Measurements from ENCODE around the gene ZFP2.
A peak's percentile ranks its signal among the peaks of the same experiment; 100 is the strongest.
"Not testable (repeated sequence)": the region's sequence is repeated elsewhere in the genome, so short reads cannot be mapped to it uniquely, and the experiment has no call there.

The ZFP2 gene

DNA sequence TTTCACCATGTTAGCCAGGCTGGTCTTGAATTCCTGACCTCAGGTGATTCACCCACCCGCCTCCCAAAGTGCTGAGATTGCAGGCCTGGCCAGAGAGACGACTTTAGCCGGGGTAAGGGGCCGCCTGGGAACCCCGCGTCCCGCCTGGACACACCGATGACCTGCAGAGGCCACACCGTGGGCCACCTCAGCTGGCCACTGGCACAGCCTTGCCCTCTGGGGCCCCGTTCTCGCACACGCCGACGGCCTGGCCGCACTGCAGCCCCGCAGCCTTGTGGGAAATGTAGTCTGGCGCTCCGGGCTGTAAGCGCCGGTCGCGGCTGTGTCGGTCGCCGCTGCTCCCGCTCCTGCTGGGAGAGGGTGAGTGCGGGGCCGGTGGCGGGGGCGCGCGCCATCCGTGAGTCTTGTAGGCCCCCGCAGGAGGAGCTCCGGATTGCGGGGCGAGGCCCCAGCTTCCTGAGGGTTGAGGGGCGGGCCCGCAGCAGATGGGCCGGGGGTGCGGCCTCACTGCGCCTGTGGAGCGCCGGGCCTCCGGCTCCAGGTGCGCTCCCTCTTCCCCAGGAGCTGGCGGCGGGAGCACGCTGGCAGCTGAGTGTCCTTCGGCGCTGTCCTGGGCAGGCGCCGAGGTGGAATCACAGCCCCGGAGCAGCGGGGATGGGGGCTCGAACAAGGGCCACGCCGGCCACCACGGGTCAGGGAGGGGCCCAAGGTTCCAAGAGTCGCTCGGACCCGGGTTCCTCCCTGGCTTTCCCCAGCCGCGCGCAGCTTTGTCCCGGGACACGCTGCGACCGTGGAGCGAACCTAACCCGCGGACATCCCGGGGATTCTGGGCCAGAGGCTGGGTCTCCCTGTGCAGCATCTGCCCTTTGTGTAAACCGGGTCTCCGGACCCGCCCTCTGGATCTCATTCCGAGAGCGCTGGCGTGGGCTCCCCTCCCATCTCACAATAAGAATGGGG is at the start of gene ZFP2:
Gene ZFP2, plus strand, starts transcription at position 299 of the 957 bp plus-strand sequence. CDS start 35,401 bp downstream, outside the sequence.
- peak; percentile 13 for DNase-seq

DNA sequence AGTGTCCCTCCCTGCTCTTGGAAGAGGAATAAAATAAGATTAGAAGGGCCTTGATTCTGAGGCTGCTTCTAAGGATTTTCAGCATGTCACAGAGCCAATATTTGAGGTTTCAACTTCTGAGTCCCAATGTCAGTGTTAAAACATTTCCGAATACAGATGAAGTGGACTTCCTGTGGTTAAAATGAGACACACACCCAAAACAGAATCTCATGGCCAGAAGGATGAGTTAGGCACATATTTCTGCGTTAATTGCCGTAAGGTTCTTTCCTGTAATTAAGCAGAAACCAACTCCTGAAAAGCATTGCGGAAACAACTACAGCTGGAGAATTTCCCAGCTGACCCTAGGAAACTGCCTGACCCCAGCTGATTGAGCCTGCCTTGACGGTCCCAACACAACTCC is 46.4 kb upstream of the ZFP2 start:
- DNase-seq, result no peak

DNA sequence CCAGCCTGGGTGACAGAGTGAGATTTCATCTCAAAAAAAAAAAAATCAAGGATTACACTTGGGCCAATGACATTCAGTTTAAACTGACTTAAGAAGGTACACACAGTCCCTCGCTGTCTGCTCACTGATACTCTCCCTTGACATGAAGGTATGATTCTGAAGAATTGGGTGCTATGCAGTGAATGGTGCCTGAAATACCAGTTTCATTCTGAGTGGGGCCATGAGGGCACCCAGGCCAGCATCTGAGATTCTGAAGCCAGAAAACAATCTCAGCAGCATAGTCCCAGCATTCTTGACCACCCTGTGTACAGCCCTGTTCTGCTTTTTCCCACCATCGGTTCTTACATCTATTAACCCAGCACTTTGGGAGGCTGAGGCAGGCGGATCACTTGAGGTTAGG is 43.8 kb upstream of the ZFP2 start:
- DNase-seq, result no peak

DNA sequence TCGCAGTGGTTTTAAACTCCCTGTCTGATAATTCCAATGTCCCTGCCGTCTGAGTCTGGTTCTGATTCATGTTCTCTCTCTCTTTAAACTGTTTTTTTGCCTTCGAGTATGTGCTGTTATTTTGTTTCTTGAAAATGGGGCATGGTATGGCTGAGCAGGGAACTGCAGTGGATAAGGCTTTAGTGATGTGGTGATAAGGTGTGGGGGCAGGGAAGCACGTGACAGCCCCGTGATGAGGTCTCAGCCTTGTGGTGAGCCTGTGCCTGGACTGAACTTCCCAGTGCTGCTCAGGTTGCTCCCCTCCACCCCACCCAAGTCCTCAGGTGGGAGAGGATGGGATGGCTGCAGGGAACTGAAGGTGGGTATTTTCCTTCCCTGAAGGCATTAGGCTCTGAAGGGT is 41.4 kb upstream of the ZFP2 start:
- DNase-seq, result no peak

DNA sequence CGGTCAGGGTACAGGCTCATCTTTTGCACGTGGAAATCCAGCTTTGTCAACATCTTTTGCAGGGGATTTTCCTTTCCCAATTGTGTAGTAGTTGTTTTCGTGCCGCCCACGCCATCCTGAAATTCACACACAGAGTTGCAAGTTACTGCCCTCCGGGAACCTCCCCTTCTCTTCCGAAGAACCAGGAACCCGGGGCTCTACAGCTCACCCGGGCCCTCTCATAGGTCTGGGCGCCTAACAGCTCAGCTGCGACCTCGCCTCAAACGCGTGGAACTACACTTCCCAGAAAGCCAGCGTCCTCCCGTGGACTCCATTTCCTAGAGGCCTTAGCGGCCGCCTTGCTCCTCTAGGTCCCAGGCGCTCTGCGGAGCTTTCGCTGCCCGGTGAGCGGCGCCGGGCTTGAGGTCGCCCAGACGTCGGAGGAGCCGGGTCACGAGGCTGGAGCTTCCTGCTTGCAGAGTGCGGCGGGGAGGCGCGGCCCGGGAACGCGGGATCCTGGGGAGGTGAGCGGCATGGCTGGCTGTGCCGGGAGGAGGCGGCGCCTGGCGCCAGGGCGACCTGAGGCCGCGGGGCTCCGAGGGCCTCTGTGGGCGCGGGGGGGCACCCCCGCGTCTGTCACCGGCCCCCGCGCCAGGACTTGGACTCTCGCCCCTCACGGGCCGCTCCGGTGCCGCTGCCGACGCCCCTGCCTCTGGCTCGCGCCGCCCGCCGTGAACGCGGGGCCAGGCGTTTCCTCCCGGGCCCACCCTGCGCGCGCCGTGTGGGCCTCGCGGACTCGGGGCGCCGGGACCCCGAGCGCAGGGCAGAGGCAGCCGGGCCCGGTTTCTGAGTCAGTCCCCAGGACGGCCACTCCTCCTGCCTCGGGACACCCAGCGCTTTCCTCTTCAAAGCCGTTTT is 35.8 kb upstream of the ZFP2 start, which contains the start of gene ZNF354B:
Gene ZNF354B, plus strand, starts transcription at position 329 of the 897 bp plus-strand sequence. CDS start 1,095 bp downstream, outside the sequence.
- DNase-seq, result peak; percentile 95

DNA sequence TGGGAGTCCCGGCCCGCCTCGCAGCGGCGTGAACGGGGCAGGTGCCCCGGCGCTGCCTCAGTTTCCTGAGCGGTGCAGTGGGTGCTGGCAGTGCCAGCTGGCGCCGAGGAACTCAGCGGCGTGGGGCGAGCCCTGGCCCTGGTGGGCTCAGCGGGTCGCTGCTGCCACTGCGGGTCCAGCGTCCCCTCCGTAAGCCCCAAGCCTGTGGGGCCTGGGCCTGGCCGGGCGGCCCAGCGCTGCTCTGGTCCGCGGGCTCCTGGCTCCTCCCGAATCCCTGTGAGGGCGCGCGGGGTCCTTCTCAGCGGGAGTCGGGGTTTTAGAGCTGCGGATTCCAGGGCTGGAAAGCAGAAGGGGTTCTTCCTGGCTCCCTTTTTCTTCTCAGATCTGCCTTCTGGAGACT is 35.1 kb upstream of the ZFP2 start:
- not testable (repeated sequence) for DNase-seq

DNA sequence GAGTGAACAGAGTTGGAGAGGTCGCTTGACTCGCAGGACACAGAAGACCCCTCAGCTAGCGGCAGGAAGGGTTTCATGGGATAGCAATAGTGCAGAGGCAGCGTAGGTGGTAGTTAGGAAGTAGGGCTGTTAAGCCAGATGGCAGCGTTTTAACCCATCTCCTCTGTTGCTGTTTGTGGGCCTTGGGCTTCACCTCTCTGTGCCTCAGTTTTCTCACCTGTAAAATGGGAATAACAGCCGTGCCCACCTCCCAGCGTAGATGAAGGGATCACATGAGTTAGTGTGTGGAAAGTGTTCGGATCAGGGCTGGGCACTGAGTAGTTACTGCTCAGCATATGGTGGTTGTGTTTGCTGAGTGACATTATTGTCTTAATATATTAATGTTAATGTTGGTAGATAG is 34.1 kb upstream of the ZFP2 start:
- no peak for DNase-seq

DNA sequence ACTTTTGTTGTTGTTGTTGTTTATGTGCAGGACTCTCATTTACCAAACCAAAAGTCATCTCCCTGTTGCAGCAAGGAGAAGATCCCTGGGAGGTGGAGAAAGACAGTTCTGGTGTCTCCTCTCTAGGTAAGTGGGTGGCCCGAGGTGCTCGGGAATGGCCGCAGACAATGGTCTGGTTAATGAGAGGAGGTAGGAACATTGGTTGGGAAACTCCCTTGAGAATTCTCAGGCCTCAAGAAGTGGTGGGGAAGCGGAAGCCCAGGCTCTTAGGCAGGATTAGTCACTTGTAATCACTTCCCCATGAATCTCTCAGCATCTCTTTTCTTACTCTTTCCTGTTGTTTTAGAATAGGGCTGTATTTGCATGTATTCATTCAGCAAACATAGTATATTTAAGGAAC is 28.8 kb upstream of the ZFP2 start:
- DNase-seq, result no peak

DNA sequence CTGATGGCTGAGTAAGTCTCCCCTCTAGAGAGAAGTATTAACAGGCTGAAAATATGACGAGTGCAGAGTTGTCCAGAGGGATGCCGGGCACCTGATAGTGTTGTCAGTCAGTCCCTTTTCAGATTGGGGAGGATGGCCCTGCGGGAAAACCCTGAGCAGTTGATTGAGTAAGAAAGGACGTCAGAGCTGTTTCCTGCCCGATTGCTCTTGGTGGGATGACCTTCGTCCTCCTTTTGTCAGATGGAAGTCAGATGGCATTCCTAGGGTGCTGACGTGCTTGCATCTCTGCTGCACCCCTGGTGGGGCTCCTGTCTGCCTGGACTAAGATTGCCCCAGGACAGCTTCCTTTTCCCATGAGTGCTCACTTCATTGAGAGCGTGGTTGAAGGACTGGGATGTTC is 26.1 kb upstream of the ZFP2 start:
- DNase-seq, result no peak

DNA sequence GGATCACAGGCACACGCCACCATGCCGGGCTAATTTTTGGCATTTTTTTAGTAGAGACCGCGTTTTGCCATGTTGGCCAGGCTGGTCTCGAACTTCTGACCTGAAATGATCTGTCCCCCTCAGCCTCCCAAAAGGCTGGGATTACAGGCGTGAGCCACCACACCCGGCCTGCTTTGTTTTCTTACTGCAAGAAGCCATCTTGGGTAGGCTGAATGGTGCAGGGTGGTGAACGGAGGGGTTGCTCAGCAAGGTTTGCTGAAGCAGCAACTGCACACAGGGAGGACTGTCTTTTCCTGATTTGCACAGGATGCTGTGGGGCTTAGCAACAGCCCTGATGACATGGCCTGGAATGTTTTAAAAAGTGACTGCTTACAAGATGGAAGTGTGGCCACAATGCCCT is 25.3 kb upstream of the ZFP2 start:
- DNase-seq, result no peak

DNA sequence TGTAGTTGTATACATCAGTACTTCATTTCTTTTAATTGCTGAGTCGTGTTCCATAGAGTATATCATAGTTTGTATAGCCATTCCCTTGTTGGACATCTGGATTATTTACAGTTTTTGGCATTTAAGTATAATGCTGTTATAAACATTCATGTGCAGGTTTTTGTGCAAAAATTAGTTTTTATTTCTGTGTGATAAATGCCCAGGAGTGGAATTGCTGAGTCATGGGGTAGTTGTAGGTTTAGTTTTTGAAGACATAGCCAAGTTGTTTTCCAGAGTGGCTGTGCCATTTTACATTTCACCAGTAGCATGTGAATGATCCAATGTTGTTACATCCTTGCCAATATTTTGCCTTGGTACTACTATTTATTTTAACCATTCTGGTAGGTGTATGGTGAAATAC is 23.4 kb upstream of the ZFP2 start:
- DNase-seq, result no peak

DNA sequence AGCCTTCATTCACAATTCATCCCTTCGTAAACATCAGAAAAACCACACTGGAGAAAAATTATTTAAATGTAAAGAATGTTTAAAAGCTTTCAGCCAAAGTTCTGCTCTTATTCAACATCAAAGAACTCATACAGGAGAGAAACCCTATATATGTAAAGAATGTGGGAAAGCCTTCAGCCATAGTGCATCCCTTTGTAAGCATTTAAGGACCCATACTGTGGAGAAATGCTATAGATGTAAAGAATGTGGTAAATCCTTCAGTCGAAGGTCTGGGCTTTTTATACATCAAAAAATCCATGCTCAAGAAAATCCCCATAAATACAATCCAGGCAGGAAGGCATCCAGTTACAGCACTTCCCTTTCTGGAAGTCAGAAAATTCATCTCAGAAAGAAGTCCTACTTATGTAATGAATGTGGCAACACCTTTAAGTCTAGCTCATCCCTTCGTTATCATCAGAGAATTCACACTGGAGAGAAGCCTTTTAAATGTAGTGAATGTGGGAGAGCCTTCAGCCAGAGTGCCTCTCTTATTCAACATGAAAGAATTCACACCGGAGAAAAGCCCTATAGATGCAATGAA is 12.5 kb upstream of the ZFP2 start:
- DNase-seq, result peak; percentile 9

DNA sequence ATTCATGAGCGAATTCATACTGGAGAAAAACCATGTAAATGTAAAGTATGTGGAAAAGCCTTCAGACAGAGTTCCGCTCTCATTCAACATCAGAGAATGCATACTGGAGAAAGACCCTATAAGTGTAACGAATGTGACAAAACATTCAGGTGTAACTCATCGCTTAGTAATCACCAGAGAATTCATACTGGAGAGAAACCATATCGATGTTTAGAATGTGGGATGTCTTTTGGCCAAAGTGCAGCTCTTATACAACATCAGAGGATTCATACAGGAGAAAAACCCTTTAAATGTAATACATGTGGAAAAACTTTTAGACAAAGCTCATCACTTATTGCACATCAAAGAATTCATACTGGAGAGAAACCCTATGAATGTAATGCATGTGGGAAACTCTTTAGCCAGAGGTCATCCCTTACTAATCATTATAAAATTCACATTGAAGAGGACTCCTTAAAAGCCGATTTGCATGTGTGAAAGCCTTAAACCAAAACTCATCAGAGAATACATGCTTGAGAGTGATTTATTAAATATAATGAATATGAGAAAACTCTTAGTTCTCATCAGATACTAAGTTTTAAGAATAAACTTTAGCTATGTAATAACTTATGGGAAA is 11.8 kb upstream of the ZFP2 start:
- DNase-seq, result no peak

DNA sequence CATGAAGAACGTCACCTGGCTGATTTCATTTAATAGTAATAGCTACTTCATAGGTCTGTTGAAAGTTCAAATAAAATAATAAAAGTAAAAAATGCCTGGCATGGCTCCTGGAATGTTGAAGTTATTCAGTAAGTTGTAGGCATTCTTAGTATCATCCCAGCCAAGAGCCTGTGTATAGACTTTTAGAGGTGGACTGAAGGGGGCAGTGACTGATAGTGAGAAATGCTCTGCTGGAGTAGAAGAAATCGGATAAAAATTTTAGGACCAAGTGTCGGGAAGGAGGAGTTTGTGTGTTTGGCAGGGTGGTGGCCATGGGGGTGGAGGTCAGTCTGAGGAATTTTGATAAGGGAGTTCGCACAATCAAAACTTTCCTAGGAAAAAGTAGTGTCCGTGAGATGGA is 3.6 kb downstream of the ZFP2 start:
- no peak for DNase-seq

DNA sequence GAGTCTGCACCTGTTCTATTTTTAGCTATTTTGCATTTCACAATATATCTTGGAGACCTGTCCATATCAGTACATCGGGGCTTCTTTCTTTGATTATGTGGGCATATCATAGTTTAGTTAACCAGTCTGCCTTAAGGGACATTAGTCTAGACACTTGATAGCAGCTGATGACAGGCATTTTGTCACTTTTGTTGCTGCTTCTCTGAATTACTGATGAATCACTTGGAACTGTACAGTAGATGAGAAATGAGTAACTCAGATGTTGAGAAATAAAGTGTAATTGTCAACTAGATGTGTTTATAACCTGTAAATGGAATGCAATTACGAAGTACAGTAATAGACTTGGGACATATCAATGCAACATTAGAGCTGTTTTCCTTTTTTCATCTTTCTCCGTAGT is 7.1 kb downstream of the ZFP2 start:
- no peak for DNase-seq

DNA sequence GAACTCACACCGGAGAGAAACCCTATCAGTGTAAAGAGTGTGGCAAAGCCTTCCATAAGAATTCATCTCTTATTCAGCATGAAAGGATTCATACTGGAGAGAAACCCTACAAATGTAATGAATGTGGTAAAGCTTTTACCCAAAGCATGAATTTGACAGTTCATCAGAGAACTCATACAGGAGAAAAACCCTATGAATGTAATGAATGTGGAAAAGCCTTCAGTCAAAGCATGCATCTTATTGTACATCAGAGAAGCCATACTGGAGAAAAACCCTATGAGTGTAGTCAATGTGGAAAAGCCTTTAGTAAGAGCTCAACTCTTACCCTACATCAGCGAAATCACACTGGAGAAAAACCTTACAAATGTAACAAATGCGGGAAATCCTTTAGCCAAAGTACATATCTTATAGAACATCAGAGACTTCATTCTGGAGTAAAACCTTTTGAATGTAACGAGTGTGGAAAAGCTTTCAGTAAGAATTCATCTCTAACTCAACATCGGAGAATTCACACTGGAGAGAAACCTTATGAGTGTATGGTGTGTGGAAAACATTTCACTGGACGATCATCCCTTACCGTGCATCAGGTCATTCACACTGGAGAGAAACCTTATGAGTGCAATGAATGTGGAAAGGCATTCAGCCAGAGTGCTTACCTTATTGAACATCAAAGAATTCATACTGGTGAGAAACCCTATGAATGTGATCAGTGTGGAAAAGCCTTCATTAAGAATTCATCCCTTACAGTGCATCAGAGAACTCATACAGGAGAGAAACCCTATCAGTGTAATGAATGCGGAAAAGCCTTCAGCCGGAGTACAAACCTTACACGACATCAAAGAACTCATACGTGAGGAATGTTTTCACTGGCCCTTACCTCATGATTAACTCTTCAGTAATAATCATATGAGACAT is 36.4 kb downstream of the ZFP2 start:
- peak; percentile 5 for DNase-seq

DNA sequence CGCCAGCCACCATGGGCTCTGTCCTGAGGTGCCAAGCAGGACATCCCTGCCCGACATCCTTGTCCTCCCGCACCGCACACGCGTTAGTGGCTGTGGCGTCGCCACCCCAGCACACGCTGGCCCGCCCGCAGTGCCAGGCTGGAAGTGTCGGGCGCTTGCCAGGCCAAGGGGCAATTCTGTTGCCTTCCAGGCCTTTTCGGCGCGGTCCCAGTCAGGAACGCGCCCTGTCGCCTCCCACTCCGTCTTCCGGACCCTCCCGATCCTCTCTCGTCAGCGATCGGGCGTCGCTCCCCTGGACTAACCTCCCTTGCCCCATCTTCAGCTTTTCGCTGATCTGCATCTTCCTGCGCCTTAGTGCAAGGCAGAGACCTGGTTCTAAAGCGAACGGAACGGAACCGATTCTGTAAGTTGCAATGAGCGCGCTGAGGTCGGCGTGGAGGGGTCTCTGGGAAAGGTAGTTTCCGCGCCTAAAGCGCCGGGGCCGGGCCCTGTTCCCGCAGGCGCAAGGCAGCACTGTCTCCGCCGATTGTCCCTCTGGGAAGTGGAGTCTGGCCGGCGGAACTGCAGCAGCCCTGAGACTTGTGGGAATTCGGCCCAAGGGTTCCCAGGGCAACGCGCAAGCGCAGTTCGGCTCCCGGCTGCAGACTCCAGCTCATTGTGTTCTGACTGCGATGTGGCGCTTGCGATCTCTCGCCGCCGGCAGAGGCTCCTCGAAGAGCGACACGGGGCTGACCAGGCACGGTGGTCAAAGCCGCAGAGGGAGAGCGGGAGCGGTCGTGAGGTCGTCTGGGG is 45.1 kb downstream of the ZFP2 start, which contains the start of gene ZNF454:
Gene ZNF454, plus strand, starts transcription at position 630 of the 792 bp plus-strand sequence. CDS start 1,594 bp downstream, outside the sequence.
- DNase-seq, result no peak

DNA sequence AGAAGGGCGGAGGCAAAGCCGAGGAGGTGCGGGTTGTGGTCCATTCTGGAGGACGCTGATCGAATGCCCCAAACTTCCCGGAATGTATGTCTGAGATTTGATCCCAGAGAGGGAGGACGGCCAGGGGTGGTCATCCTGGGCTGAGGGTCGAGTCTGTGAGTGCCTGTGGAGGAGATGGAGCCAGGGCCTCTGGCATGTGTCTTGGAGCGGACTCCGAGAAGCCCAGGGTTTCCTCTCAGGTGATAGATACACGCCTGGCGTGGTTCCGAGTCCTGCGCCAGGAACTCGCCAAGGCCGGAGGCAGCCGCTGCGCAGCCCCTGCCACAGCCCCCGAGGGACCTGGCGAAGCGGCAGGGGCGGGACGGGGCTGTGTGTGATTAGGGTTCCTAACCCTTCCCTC is 45.6 kb downstream of the ZFP2 start:
- no peak for DNase-seq

DNA sequence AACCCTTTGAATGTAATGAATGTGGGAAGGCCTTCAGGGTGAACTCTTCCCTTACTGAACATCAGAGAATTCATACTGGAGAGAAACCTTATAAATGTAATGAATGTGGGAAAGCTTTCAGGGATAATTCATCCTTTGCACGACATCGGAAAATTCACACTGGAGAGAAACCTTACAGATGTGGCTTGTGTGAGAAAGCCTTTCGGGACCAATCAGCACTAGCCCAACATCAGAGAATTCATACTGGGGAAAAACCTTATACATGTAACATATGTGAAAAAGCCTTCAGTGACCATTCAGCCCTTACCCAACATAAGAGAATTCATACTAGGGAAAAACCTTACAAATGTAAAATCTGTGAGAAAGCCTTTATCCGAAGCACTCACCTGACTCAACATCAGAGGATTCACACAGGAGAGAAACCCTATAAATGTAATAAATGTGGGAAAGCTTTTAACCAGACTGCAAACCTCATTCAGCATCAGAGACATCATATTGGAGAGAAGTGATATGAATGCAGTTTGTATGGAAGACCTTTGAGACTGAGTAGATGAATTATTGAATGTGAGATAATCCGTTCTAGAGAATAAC is 69.8 kb downstream of the ZFP2 start:
- no peak for DNase-seq

DNA sequence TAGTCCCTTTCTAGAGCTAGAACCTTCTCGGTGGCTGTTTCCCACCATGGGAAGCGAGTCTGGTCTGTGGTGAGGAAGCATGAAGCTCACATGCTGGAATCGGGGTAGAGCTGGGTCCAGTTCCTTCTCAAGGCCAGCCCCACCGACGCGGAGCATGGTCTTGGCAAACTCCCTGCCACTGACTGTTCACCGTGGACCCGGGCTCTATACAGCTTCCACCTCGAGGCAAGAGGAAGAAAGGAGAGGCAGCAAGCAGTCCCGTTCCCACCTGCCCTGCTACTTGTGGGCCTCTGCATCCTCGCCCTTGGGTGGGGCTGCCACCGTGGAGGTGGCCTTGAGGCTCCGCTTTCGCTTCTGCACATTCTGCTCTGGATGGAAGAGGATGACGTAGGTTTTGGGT is 85.7 kb downstream of the ZFP2 start:
- no peak for DNase-seq
